SK-N-SH treated with all-trans-retinoic acid at 6 μM for 48 hours (cell line): Measurements from ENCODE around the gene ALDH4A1.

Source experiments
- ATAC-seq: fragments of 200-7000 bp; cut with Tn5 transposase; 3 replicates; pipeline ENCODE4 v1.9.1; 2020; ENCODE audit warnings: mild to moderate bottlenecking, moderate library complexity
- ARNTL ChIP-seq: fragments of 450-650 bp; formaldehyde crosslinking; IDR thresholded peaks from 2 replicates; pipeline ENCODE4 v1.5.0; 2020; ENCODE audit warnings: low read depth, mild to moderate bottlenecking, moderate library complexity, borderline replicate concordance
- BACH2 ChIP-seq: fragments of 250-450 bp; sonication (Bioruptor Pico); IDR thresholded peaks from 2 replicates; pipeline ENCODE4 v1.9.0; 2021; ENCODE audit warnings: mild to moderate bottlenecking, borderline replicate concordance
- CREB5 ChIP-seq: fragments of 250-450 bp; sonication (Bioruptor Pico); IDR thresholded peaks from 2 replicates; pipeline ENCODE4 v1.5.1; 2020; ENCODE audit warnings: low read depth, mild to moderate bottlenecking, moderate library complexity
- CSDC2 ChIP-seq: fragments of 250-450 bp; sonication (Bioruptor Pico); IDR thresholded peaks from 2 replicates; pipeline ENCODE4 v1.5.0; 2020; ENCODE audit warnings: mild to moderate bottlenecking, moderate library complexity
- CSRNP3 ChIP-seq: fragments of 250-450 bp; sonication (Bioruptor Pico); IDR thresholded peaks from 2 replicates; pipeline ENCODE4 v1.5.1; 2021; ENCODE audit warnings: mild to moderate bottlenecking, moderate library complexity
- ESRRG ChIP-seq: fragments of 250-450 bp; sonication (Bioruptor Pico); IDR thresholded peaks from 2 replicates; pipeline ENCODE4 v1.6.1; 2021; ENCODE audit warnings: mild to moderate bottlenecking
- GLIS3 ChIP-seq: fragments of 250-450 bp; sonication (Bioruptor Pico); IDR thresholded peaks from 2 replicates; pipeline ENCODE4 v1.5.0; 2020; ENCODE audit warnings: mild to moderate bottlenecking, moderate library complexity
- ISL1 ChIP-seq: fragments of 250-450 bp; sonication (Bioruptor Pico); IDR thresholded peaks from 2 replicates; pipeline ENCODE4 v2.1.2; 2022; ENCODE audit warnings: mild to moderate bottlenecking, moderate library complexity
- PATZ1 ChIP-seq: fragments of 250-450 bp; sonication (Bioruptor Pico); IDR thresholded peaks from 2 replicates; pipeline ENCODE4 v1.8.0; 2020; ENCODE audit warnings: mild to moderate bottlenecking, moderate library complexity, borderline replicate concordance
- POU6F1 ChIP-seq: fragments of 250-450 bp; sonication (Bioruptor Pico); IDR thresholded peaks from 2 replicates; pipeline ENCODE4 v1.8.0; 2021; ENCODE audit warnings: low read depth, mild to moderate bottlenecking, moderate library complexity, borderline replicate concordance
- PPARA ChIP-seq: fragments of 250-450 bp; sonication (Bioruptor Pico); IDR thresholded peaks from 2 replicates; pipeline ENCODE4 v1.5.0; 2020; ENCODE audit warnings: mild to moderate bottlenecking, borderline replicate concordance
- RARB ChIP-seq: fragments of 250-450 bp; sonication (Bioruptor Pico); IDR thresholded peaks from 2 replicates; pipeline ENCODE4 v1.8.0; 2021; ENCODE audit warnings: mild to moderate bottlenecking, moderate library complexity
- SNAI2 ChIP-seq: fragments of 250-450 bp; sonication (Bioruptor Pico); IDR thresholded peaks from 2 replicates; pipeline ENCODE4 v1.5.0; 2020; ENCODE audit warnings: mild to moderate bottlenecking, moderate library complexity
- TCF4 ChIP-seq: fragments of 250-450 bp; sonication (Bioruptor Pico); IDR thresholded peaks from 2 replicates; pipeline ENCODE4 v1.8.0; 2021; ENCODE audit warnings: mild to moderate bottlenecking, moderate library complexity, borderline replicate concordance
- TSHZ2 ChIP-seq: fragments of 250-450 bp; sonication (Bioruptor Pico); IDR thresholded peaks from 2 replicates; pipeline ENCODE4 v1.5.0; 2020; ENCODE audit warnings: mild to moderate bottlenecking, moderate library complexity
- ZC3H10 ChIP-seq: fragments of 250-450 bp; sonication (Bioruptor Pico); IDR thresholded peaks from 2 replicates; pipeline ENCODE4 v1.5.1; 2021; ENCODE audit warnings: mild to moderate bottlenecking, moderate library complexity
- ZFP3 ChIP-seq: fragments of 250-450 bp; sonication (Bioruptor Pico); IDR thresholded peaks from 2 replicates; pipeline ENCODE4 v1.5.0; 2020; ENCODE audit warnings: mild to moderate bottlenecking, moderate library complexity
- ZFP30 ChIP-seq: fragments of 450-650 bp; formaldehyde crosslinking; IDR thresholded peaks from 2 replicates; pipeline ENCODE4 v1.5.0; 2022; ENCODE audit warnings: mild to moderate bottlenecking, moderate library complexity
- ZNF565 ChIP-seq: fragments of 450-650 bp; formaldehyde crosslinking; conservative IDR thresholded peaks from 2 replicates; pipeline ENCODE4 v1.5.0; 2020; ENCODE audit warnings: low read depth, mild to moderate bottlenecking, moderate library complexity
- ZNF70 ChIP-seq: fragments of 450-650 bp; formaldehyde crosslinking; IDR thresholded peaks from 2 replicates; pipeline ENCODE4 v1.5.0; 2020; ENCODE audit warnings: mild to moderate bottlenecking, moderate library complexity

Gene ALDH4A1

GRCh38 chr1:18920931-18921330, 18.6 kb upstream of the ALDH4A1 start:
- no peak for ATAC-seq
- TF ChIP-seq ZC3H10 (CRISPR knock-in tag), result no peak

- TF ChIP-seq ZC3H10 (CRISPR knock-in tag) (no peak), ZFP3 (CRISPR knock-in tag) (no peak), ZFP30 (CRISPR knock-in tag) (no peak), TCF4 (CRISPR knock-in tag) (no peak), ZNF70 (no peak), PATZ1 (CRISPR knock-in tag) (no peak), CREB5 (CRISPR knock-in tag) (no peak), ESRRG (no peak), RARB (CRISPR knock-in tag) (no peak), ARNTL (CRISPR knock-in tag) (no peak)
- ATAC-seq, result no peak
Observed at GRCh38 chr1:18919956-18920355, 17.6 kb upstream of the ALDH4A1 start.

GRCh38 chr1:18919197-18919905, 17.0 kb upstream of the ALDH4A1 start:
- no peak for ATAC-seq
- no peak for TF ChIP-seq ZNF565 (CRISPR knock-in tag)
- no peak for TF ChIP-seq SNAI2 (CRISPR knock-in tag)
- no peak for TF ChIP-seq ZC3H10 (CRISPR knock-in tag)
- TF ChIP-seq CSRNP3 (CRISPR knock-in tag), result no peak
- TF ChIP-seq POU6F1 (CRISPR knock-in tag), result no peak
- TF ChIP-seq BACH2, result no peak
- no peak for TF ChIP-seq PPARA (CRISPR knock-in tag)
- no peak for TF ChIP-seq ZFP30 (CRISPR knock-in tag)
- no peak for TF ChIP-seq GLIS3 (CRISPR knock-in tag)
- no peak for TF ChIP-seq CREB5 (CRISPR knock-in tag)
- TF ChIP-seq ESRRG, result no peak
- no peak for TF ChIP-seq TCF4 (CRISPR knock-in tag)
- TF ChIP-seq CSDC2, result no peak
- no peak for TF ChIP-seq RARB (CRISPR knock-in tag)
- no peak for TF ChIP-seq ZNF70
- TF ChIP-seq ZFP3 (CRISPR knock-in tag), result no peak
- no peak for TF ChIP-seq TSHZ2 (CRISPR knock-in tag)
- no peak for TF ChIP-seq ISL1
